Limb (tissue), 2 donors: Measurements from ENCODE around the gene PANX1.

Experiments used
- DNase-seq, 2 donors: peaks; one replicate each; pipeline ENCODE4 v3.0.0-alpha.2; 2016; ENCODE audit errors: extremely low spot score in 2 of 2

PANX1 gene

GRCh38 chr11:94129512-94130297, 1.1 kb downstream of the PANX1 start:
- DNase-seq: no peak

GRCh38 chr11:94130298-94131046, 1.8 kb downstream of the PANX1 start:
- no peak for DNase-seq

- no peak for DNase-seq
Measured at GRCh38 chr11:94131047-94131717, 2.5 kb downstream of the PANX1 start.

GRCh38 chr11:94131718-94132115, 3.1 kb downstream of the PANX1 start:
- no peak for DNase-seq

GRCh38 chr11:94132152-94132558, 3.5 kb downstream of the PANX1 start:
- DNase-seq: no peak

GRCh38 chr11:94132823-94133408, 4.3 kb downstream of the PANX1 start:
- no peak for DNase-seq

- no peak for DNase-seq
Measured at GRCh38 chr11:94133752-94134151, 5.1 kb downstream of the PANX1 start.

GRCh38 chr11:94134651-94135512, 6.2 kb downstream of the PANX1 start:
- DNase-seq: no peak

- no peak for DNase-seq
Measured at GRCh38 chr11:94139416-94139815, 10.8 kb downstream of the PANX1 start.

GRCh38 chr11:94140154-94140655, 11.6 kb downstream of the PANX1 start:
- no peak for DNase-seq

- DNase-seq: no peak
Measured at GRCh38 chr11:94141511-94142307, 13.1 kb downstream of the PANX1 start.

- no peak for DNase-seq
Measured at GRCh38 chr11:94142308-94143281, 14.0 kb downstream of the PANX1 start.

GRCh38 chr11:94144216-94144615, 15.6 kb downstream of the PANX1 start:
- no peak for DNase-seq

- no peak for DNase-seq
Measured at GRCh38 chr11:94144664-94145063, 16.0 kb downstream of the PANX1 start.

GRCh38 chr11:94145431-94145830, 16.8 kb downstream of the PANX1 start:
- DNase-seq: no peak

- no peak for DNase-seq
Measured at GRCh38 chr11:94145916-94146315, 17.3 kb downstream of the PANX1 start.

- DNase-seq: no peak
Measured at GRCh38 chr11:94147433-94147845, 18.8 kb downstream of the PANX1 start.

- DNase-seq: no peak
Measured at GRCh38 chr11:94148189-94148588, 19.5 kb downstream of the PANX1 start.
